ENCODE data around the gene CDK19.

The CDK19 gene

DNA sequence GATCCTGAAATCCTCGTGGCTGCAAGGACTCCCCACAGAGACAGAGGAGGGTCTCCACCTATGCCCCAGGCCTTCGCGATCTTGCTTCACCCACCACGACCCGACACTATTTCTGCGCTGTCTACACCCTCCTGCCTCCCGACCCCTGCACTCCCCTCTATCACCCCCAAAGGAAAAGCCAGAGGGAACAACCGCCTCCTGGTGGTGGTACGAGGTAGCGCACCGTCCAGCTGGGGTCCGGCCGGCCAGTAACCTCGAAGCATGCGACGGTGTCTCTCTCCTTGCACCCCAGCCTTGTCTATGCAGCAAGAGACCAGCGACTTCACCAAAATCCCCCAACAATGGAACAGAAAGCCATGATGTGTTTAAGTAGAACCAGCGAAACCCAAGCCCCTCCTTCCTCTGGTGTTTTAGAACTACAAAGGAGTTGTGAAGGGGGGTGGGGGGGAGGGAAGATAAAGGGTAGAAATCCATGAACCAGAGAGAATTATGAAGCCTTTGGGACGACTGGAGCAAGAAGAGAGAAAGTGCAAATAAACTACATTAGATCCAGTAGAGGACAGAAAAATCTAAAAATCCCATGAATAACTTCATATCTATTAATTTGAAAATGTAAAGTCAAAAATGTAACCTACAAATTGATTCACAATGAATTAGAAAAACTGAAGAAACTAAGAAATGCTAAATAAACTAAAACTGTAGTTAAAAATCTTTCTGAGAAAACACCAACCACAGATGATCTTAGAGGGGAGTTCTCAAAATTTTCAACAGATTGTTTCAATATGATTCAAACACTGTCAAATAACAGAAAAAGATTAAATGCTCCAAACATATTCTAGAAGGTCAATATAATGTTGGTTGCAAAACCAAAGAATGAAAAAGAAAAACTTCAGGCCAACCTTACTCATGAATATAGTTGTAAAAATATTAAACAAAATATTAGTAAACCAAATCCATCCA, 168.0 kb downstream of the CDK19 start:
- no peak overlapping the region for H3K9ac ChIP-seq (ENCODE audit: low read depth, low read length, poor library complexity)
- no peak overlapping the region for H4K8ac ChIP-seq (ENCODE audit: low read depth, low read length)
- no peak overlapping the region for H2BK15ac ChIP-seq (ENCODE audit: low read length)
- peaks cover 8 to 13% of the 10 kb centered on the region in 2 donors for H3K36me3 ChIP-seq (replicated peaks in 1 of 2; ENCODE audit: control insufficient read depth in 2 of 2, insufficient read depth in 2 of 2, low read length in 2 of 2)
- H2BK5ac ChIP-seq (ENCODE audit: low read length): peak overlapping the region; percentile 48
- H3K14ac ChIP-seq (ENCODE audit: low read length): no peak overlapping the region
- no peak overlapping the region for H3K4me2 ChIP-seq (ENCODE audit: insufficient read depth, low read length, poor library complexity, severe bottlenecking)
- H3K79me1 ChIP-seq (ENCODE audit: low read depth, low read length): peaks cover 8% of the 10 kb centered on the region
- H2AFZ ChIP-seq (ENCODE audit: low read length): no peak overlapping the region
- no peak overlapping the region for H3K27ac ChIP-seq (replicated peaks; ENCODE audit: low read length)
- WGBS, 2 donors (ENCODE audit: extremely low coverage in 2 of 2, insufficient read length in 2 of 2, insufficient replicate concordance in 1 of 2): no CpG with 5 or more reads among the region's 19 CpGs
- H4K91ac ChIP-seq (ENCODE audit: low read depth, low read length, poor library complexity): no peak overlapping the region
- H3K9me3 ChIP-seq (replicated peaks in 1 of 2; ENCODE audit: control insufficient read depth in 2 of 2, insufficient read depth in 1 of 2, low read depth in 1 of 2, low read length in 2 of 2): peaks cover 0 to 10% of the 10 kb centered on the region in 2 donors
- H3K23ac ChIP-seq (ENCODE audit: low read depth, low read length, poor library complexity): no peak overlapping the region
- H3K4me3 ChIP-seq (ENCODE audit: low read length in 2 of 2): peak overlapping the region in 1 of 2 donors; percentile 36
- no peak overlapping the region for H2BK120ac ChIP-seq (ENCODE audit: low read depth, low read length)
- no peaks in the 10 kb centered on the region for H3K4me1 ChIP-seq (ENCODE audit: control insufficient read depth in 2 of 2, insufficient read depth in 1 of 2, low read depth in 1 of 2, low read length in 2 of 2)
- peaks cover 0 to 2% (median 0%) of the 10 kb centered on the region in 3 experiments for H3K27me3 ChIP-seq (ENCODE audit: control insufficient read depth in 3 of 3, insufficient read depth in 3 of 3, low read depth in 1 of 3, low read length in 3 of 3)
- no peak overlapping the region for H2AK5ac ChIP-seq (ENCODE audit: low read depth, low read length)
- no peak overlapping the region for H3K4ac ChIP-seq (ENCODE audit: low read length)
- H2BK12ac ChIP-seq (ENCODE audit: low read length): no peak overlapping the region
- peak overlapping the region; percentile 38 for H3K18ac ChIP-seq (ENCODE audit: low read length)
- DNase-seq (ENCODE audit: low spot score): no peak

DNA sequence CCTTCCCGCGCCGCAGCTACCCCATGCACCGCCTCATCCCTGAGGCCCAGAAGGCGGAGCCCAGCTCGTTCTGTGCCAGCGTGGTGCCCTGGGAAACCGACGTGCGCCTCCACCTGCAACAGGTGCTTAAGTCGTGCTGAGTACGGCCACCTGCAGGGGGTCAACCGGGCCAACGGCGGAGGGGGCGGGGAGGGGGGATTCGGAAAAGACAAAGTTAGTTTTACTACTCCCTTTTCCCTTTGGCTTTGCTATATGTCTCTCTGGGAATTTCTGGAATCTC, 168.9 kb downstream of the CDK19 start:
- H3K4me2 ChIP-seq (ENCODE audit: insufficient read depth, low read length, poor library complexity, severe bottlenecking): no peak overlapping the region
- H3K4ac ChIP-seq (ENCODE audit: low read length): no peak overlapping the region
- H2BK5ac ChIP-seq (ENCODE audit: low read length): no peak overlapping the region
- H3K9ac ChIP-seq (ENCODE audit: low read depth, low read length, poor library complexity): no peak overlapping the region
- peaks cover 0 to 2% (median 0%) of the 10 kb centered on the region in 3 experiments for H3K27me3 ChIP-seq (ENCODE audit: control insufficient read depth in 3 of 3, insufficient read depth in 3 of 3, low read depth in 1 of 3, low read length in 3 of 3)
- no peak overlapping the region for H3K4me3 ChIP-seq (ENCODE audit: low read length in 2 of 2)
- peaks cover 0 to 10% of the 10 kb centered on the region in 2 donors for H3K9me3 ChIP-seq (replicated peaks in 1 of 2; ENCODE audit: control insufficient read depth in 2 of 2, insufficient read depth in 1 of 2, low read depth in 1 of 2, low read length in 2 of 2)
- WGBS, 2 donors (ENCODE audit: extremely low coverage in 2 of 2, insufficient read length in 2 of 2, insufficient replicate concordance in 1 of 2): no CpG with 5 or more reads among the region's 17 CpGs
- H3K14ac ChIP-seq (ENCODE audit: low read length): peak overlapping the region; percentile 56
- H3K79me1 ChIP-seq (ENCODE audit: low read depth, low read length): peaks cover 8% of the 10 kb centered on the region
- H4K8ac ChIP-seq (ENCODE audit: low read depth, low read length): no peak overlapping the region
- no peak overlapping the region for H2AK5ac ChIP-seq (ENCODE audit: low read depth, low read length)
- H2BK12ac ChIP-seq (ENCODE audit: low read length): no peak overlapping the region
- H3K18ac ChIP-seq (ENCODE audit: low read length): peak overlapping the region; percentile 19
- H4K91ac ChIP-seq (ENCODE audit: low read depth, low read length, poor library complexity): no peak overlapping the region
- no peak overlapping the region for H2BK15ac ChIP-seq (ENCODE audit: low read length)
- H2BK120ac ChIP-seq (ENCODE audit: low read depth, low read length): no peak overlapping the region
- H3K36me3 ChIP-seq (replicated peaks in 1 of 2; ENCODE audit: control insufficient read depth in 2 of 2, insufficient read depth in 2 of 2, low read length in 2 of 2): peaks cover 8 to 13% of the 10 kb centered on the region in 2 donors
- no peak for DNase-seq (ENCODE audit: low spot score)
- H3K4me1 ChIP-seq (ENCODE audit: control insufficient read depth in 2 of 2, insufficient read depth in 1 of 2, low read depth in 1 of 2, low read length in 2 of 2): no peaks in the 10 kb centered on the region
- no peak overlapping the region for H3K27ac ChIP-seq (replicated peaks; ENCODE audit: low read length)
- H3K23ac ChIP-seq (ENCODE audit: low read depth, low read length, poor library complexity): peak overlapping the region; percentile 55
- no peak overlapping the region for H2AFZ ChIP-seq (ENCODE audit: low read length)

DNA sequence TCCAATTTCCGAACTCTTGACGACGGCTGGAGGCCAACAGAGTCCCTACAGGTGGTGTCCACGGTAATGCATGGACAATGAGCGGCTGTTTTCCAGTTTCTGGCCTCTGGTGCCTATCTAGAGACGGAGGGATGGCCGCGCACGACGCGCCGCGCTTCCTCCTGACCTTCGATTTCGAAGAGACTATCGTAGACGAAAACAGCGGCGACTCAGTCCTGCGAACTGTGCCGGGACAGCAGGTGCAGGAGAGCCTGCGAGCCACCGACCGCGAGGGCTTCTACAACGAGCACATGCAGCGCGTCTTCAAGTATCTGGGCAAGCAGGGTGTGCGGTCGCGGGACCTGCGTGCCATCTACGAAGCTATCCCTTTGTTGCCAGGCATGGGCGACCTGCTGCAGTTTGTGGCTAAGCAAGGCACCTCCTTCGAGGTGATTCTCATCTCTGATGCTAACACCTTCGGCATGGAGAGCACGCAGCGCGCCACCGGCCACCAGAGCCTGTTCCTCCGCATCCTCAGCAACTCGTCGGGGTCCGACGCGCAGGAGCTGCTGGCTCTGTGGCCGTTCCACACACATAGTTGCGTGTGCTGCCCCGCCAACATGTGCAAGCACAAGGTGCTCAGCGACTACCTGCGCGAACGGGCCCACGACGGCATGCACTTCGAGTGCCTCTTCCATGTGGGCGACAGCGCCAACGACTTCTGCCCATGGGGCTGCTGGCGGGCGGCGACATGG, 169.4 kb downstream of the CDK19 start:
- Histone ChIP-seq H2BK15ac (ENCODE audit: low read length) (peak overlapping the region; percentile 49), H3K27ac (replicated peaks; ENCODE audit: low read length) (no peak overlapping the region), H3K14ac (ENCODE audit: low read length) (peak overlapping the region; percentile 89), H4K91ac (ENCODE audit: low read depth, low read length, poor library complexity) (no peak overlapping the region), H3K4me3 (ENCODE audit: low read length in 2 of 2) (no peak overlapping the region), H2BK12ac (ENCODE audit: low read length) (peak overlapping the region; percentile 41), H3K18ac (ENCODE audit: low read length) (peak overlapping the region; percentile 28), H3K9ac (ENCODE audit: low read depth, low read length, poor library complexity) (no peak overlapping the region), H2AK5ac (ENCODE audit: low read depth, low read length) (no peak overlapping the region), H3K23ac (ENCODE audit: low read depth, low read length, poor library complexity) (peak overlapping the region; percentile 55), H3K79me1 (ENCODE audit: low read depth, low read length) (peaks cover 8% of the 10 kb centered on the region), H3K4me2 (ENCODE audit: insufficient read depth, low read length, poor library complexity, severe bottlenecking) (no peak overlapping the region), H3K4ac (ENCODE audit: low read length) (no peak overlapping the region), H3K4me1 (ENCODE audit: control insufficient read depth in 2 of 2, insufficient read depth in 1 of 2, low read depth in 1 of 2, low read length in 2 of 2) (no peaks in the 10 kb centered on the region), H2BK120ac (ENCODE audit: low read depth, low read length) (no peak overlapping the region), H3K27me3 (ENCODE audit: control insufficient read depth in 3 of 3, insufficient read depth in 3 of 3, low read depth in 1 of 3, low read length in 3 of 3) (peaks cover 0 to 2% (median 0%) of the 10 kb centered on the region in 3 experiments), H3K36me3 (replicated peaks in 1 of 2; ENCODE audit: control insufficient read depth in 2 of 2, insufficient read depth in 2 of 2, low read length in 2 of 2) (peaks cover 8 to 13% of the 10 kb centered on the region in 2 donors), H2AFZ (ENCODE audit: low read length) (no peak overlapping the region), H3K9me3 (replicated peaks in 1 of 2; ENCODE audit: control insufficient read depth in 2 of 2, insufficient read depth in 1 of 2, low read depth in 1 of 2, low read length in 2 of 2) (peaks cover 0 to 10% of the 10 kb centered on the region in 2 donors), H4K8ac (ENCODE audit: low read depth, low read length) (peak overlapping the region; percentile 17), H2BK5ac (ENCODE audit: low read length) (peak overlapping the region; percentile 66)
- no CpG with 5 or more reads among the region's 62 CpGs for WGBS, 2 donors (ENCODE audit: extremely low coverage in 2 of 2, insufficient read length in 2 of 2, insufficient replicate concordance in 1 of 2)
- DNase-seq (ENCODE audit: low spot score): no peak

DNA sequence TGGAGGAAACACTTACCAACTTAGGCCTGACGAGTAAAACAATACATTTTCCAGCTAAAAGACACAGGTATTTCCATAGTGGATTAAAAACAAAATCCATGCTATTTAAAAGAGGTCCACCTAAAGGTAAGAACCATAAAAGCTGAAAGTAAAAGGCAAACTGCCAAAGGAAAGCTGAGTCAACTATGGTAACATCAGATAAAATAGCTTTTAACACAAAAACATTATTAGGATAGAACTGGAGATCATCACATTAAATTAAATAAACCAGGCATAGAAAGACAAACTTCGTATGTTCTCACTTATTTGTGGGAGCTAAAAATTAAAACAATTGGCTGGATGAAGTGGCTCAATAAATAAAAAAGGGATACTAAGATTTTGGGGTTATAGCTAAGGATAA, 172.1 kb downstream of the CDK19 start:
- Histone ChIP-seq H2BK5ac (ENCODE audit: low read length) (no peak overlapping the region), H3K4ac (ENCODE audit: low read length) (no peak overlapping the region), H2AK5ac (ENCODE audit: low read depth, low read length) (no peak overlapping the region), H2AFZ (ENCODE audit: low read length) (no peak overlapping the region), H2BK15ac (ENCODE audit: low read length) (no peak overlapping the region), H3K27me3 (ENCODE audit: control insufficient read depth in 3 of 3, insufficient read depth in 3 of 3, low read depth in 1 of 3, low read length in 3 of 3) (peaks cover 0 to 2% (median 0%) of the 10 kb centered on the region in 3 experiments), H4K91ac (ENCODE audit: low read depth, low read length, poor library complexity) (no peak overlapping the region), H2BK12ac (ENCODE audit: low read length) (no peak overlapping the region), H3K14ac (ENCODE audit: low read length) (no peak overlapping the region), H3K4me3 (ENCODE audit: low read length in 2 of 2) (no peak overlapping the region), H3K4me1 (ENCODE audit: control insufficient read depth in 2 of 2, insufficient read depth in 1 of 2, low read depth in 1 of 2, low read length in 2 of 2) (no peaks in the 10 kb centered on the region), H3K9ac (ENCODE audit: low read depth, low read length, poor library complexity) (no peak overlapping the region), H3K23ac (ENCODE audit: low read depth, low read length, poor library complexity) (no peak overlapping the region), H4K8ac (ENCODE audit: low read depth, low read length) (no peak overlapping the region), H3K18ac (ENCODE audit: low read length) (no peak overlapping the region), H3K4me2 (ENCODE audit: insufficient read depth, low read length, poor library complexity, severe bottlenecking) (no peak overlapping the region), H3K79me1 (ENCODE audit: low read depth, low read length) (peaks cover 8% of the 10 kb centered on the region), H3K36me3 (replicated peaks in 1 of 2; ENCODE audit: control insufficient read depth in 2 of 2, insufficient read depth in 2 of 2, low read length in 2 of 2) (peaks cover 11 to 14% of the 10 kb centered on the region in 2 donors), H3K9me3 (replicated peaks in 1 of 2; ENCODE audit: control insufficient read depth in 2 of 2, insufficient read depth in 1 of 2, low read depth in 1 of 2, low read length in 2 of 2) (peaks cover 0 to 10% of the 10 kb centered on the region in 2 donors), H2BK120ac (ENCODE audit: low read depth, low read length) (no peak overlapping the region), H3K27ac (replicated peaks; ENCODE audit: low read length) (no peak overlapping the region)
- DNase-seq (ENCODE audit: low spot score): no peak
- no CpG with 5 or more reads among the region's 2 CpGs for WGBS, 2 donors (ENCODE audit: extremely low coverage in 2 of 2, insufficient read length in 2 of 2, insufficient replicate concordance in 1 of 2)

Data from neuronal stem cell (in vitro differentiated cells).